GM10248 (cell line): ENCODE data around the gene KLK2.

Experiments used
- CTCF ChIA-PET: fragments of 300-600 bp; sonication (Branson Sonifier 250); formaldehyde crosslinking; extraction: SDS; loops from one replicate; lab custom pipeline; 2021; ENCODE audit warnings: antibody characterized with exemption; lab: Yijun Ruan, JAX
- POLR2A ChIA-PET: fragments of 350-650 bp; sonication (Branson Sonifier 250); formaldehyde crosslinking; extraction: SDS; loops from one replicate; lab custom pipeline; 2020; ENCODE audit warnings: antibody characterized with exemption; lab: Yijun Ruan, JAX
- DNase-seq: peaks from one replicate; pipeline ENCODE4 v3.0.0; 2012; ENCODE audit errors: extremely low spot score
- TF ChIP-seq, protein P1 (sequence below): IDR thresholded peaks from 2 replicates; pipeline ENCODE4 v1.5.1; 2012; ENCODE audit warnings: mild to moderate bottlenecking, low read depth; ENCODE audit errors: extremely low read depth, missing control alignments, control extremely low read depth

Gene KLK2

DNA sequence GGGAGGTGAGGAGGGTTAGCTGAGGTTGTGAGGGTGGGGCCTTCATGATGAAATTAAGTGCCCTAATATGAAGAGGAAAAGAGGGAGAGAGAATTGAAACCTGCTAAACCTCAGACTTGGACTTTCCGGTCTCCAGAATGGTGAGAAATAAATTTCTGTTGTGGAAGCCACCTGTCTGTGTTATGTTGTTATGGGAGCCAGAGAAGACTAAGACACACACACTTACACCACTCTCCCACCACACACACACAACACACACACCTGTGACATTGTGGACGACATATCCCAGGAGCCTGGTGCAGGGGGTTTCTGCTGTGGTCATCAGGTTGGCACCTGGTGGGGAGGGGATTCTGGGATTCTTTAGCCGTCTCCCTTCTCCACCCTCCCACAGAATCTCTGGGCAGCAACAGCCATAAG lies 24.0 kb downstream of the KLK2 start:
- POLR2A ChIA-PET = no interaction called here
- TF ChIP-seq, protein P1, sequence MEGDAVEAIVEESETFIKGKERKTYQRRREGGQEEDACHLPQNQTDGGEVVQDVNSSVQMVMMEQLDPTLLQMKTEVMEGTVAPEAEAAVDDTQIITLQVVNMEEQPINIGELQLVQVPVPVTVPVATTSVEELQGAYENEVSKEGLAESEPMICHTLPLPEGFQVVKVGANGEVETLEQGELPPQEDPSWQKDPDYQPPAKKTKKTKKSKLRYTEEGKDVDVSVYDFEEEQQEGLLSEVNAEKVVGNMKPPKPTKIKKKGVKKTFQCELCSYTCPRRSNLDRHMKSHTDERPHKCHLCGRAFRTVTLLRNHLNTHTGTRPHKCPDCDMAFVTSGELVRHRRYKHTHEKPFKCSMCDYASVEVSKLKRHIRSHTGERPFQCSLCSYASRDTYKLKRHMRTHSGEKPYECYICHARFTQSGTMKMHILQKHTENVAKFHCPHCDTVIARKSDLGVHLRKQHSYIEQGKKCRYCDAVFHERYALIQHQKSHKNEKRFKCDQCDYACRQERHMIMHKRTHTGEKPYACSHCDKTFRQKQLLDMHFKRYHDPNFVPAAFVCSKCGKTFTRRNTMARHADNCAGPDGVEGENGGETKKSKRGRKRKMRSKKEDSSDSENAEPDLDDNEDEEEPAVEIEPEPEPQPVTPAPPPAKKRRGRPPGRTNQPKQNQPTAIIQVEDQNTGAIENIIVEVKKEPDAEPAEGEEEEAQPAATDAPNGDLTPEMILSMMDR = no peak
- CTCF ChIA-PET = interaction anchor here (1.0 to 2.9 kb wide), 8 partner anchors 8 to 25 kb away, joined by 3 to 15 read pairs (median 5); no protein-coding TSS in a partner anchor
- no peak for DNase-seq

DNA sequence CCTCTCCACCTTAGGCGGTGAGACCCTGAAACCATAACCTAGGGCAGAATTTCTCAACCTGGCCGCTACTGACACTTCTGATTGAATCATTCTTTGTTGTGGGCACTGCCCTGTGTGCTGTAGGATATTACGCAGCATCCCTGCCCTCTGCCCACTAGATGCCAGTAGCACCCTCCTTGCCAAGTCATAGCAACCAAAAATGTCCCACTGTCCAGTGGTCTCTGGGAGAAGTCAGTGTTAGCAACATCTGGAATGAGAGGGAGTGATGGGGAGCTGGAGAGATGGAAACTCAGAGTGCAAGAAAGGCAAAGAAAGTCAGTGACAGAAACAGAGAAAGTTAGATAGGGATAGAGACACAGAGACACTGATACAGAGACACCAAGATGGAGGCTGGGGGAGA lies 24.4 kb downstream of the KLK2 start:
- TF ChIP-seq, protein P1 = peak; percentile 3
- CTCF ChIA-PET = interaction anchor here (1.0 to 2.9 kb wide), 5 partner anchors 8 to 24 kb away, joined by 3 to 15 read pairs (median 4); no protein-coding TSS in a partner anchor
- DNase-seq = no peak
- POLR2A ChIA-PET = no interaction called here

DNA sequence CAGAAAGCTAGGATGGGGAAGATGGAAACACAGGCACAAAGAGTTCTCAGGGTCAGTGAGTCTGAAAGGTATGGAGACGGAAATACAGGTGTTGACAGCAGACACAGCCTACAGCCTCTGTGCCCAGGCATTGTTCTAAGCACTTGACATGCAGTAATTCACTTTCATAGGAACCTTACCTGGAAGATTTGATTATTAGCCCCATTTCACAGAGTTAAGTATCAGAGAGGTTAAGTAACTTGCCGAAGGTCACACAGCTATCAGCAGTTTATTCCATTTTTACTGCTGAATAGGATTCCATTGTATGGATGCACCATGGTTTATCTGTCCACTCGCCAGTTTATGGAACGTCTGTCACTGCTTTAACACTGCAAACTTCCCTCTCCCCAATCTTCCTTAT lies 24.8 kb downstream of the KLK2 start:
- ChIA-PET POLR2A (no interaction called here), CTCF (interaction anchor here (1.0 to 2.9 kb wide), 5 partner anchors 8 to 24 kb away, joined by 3 to 15 read pairs (median 4); no protein-coding TSS in a partner anchor)
- TF ChIP-seq, protein P1 = no peak
- no peak for DNase-seq

DNA sequence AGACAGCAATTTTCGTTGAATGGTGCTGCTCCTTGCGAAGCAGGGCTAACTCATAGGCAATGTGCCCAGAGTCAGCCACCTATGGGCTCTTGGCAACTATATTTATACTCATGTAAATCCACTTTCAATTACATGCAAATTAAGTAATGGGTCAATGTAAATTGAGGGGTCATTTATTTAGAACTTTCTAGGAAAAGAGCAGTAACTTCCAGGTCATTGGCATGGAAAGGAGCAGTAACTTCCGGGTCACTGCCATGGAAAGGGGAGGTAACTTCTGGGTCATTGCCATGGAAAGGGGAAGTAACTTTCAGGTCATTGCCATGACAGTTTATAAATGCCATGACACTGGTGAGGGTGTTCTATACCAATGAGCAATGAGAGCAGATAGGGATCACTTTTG lies 26.3 kb downstream of the KLK2 start:
- DNase-seq = no peak
- ChIA-PET POLR2A (no interaction called here), CTCF (interaction anchor here (1.4 to 2.9 kb wide), 3 partner anchors 8 to 542 kb away, joined by 6 to 15 read pairs (median 14); no protein-coding TSS in a partner anchor)
- TF ChIP-seq, protein P1 = no peak

DNA sequence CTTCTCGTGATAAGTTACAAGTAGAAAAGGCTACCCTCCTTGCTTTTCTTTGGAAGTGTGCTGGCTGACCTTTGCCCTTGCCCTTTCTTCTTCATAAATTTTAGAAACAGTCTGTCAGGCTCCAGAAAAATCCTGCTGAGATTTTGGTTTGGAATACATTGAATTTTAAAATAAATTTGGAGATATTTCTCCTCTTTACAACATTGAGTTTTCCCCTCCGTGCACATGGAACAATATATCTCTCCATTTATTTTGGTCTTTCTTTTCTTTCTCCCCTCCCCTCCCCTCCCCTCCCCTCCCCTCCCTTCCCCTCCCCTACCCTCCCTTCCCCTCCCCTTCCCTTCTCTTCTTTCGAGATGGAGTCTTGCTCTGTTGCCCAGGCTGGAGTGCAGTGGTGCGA lies 29.4 kb downstream of the KLK2 start:
- TF ChIP-seq, protein P1 = no peak
- POLR2A ChIA-PET = no interaction called here
- no peak for DNase-seq
- CTCF ChIA-PET = no interaction called here

DNA sequence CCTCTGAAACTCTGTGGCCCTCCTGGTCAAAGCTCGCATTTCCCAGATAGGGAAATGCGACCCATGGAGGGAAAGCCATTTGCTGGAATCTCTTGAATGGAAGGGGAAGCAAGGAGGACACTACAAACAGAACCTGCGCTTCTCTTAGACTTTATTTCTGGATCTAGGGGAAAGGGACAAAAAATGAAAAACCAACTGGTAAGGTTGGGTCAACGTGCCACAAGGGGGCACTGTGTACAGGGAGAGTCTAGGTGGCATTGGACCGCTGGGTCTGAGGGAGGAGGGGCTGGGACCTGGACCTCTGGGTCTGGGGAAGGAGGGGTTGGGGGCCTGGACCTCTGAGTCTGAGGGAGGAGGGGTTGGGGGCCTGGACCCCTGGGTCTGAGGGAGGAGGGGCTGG lies 33.0 kb downstream of the KLK2 start:
- TF ChIP-seq, protein P1 = peak; percentile 36
- peak; percentile 46 for DNase-seq
- POLR2A ChIA-PET = no interaction called here
- CTCF ChIA-PET = interaction anchor here (0.8 to 1.7 kb wide), 11 partner anchors 8 to 549 kb away, joined by 3 to 12 read pairs (median 4); partner anchors contain the start of gene KLK2
